Mucosa of stomach (tissue), 1 donor: ENCODE data around the gene TNFAIP8L3.
"Not testable (repeated sequence)": the region's sequence is repeated elsewhere in the genome, so short reads cannot be mapped to it uniquely, and the experiment has no call there.

Experiments used
- H3K27me3 ChIP-seq: one replicate; pipeline ENCODE4 v1.7.0; 2013; ENCODE audit warnings: mild to moderate bottlenecking, low read length; ENCODE audit not compliant: control insufficient read depth, insufficient read depth
- H3K36me3 ChIP-seq: one replicate; pipeline ENCODE4 v1.7.0; 2013; ENCODE audit warnings: low read length; ENCODE audit not compliant: control insufficient read depth, insufficient read depth
- H3K4me1 ChIP-seq: one replicate; pipeline ENCODE4 v1.7.0; 2013; ENCODE audit warnings: mild to moderate bottlenecking, low read length; ENCODE audit not compliant: control insufficient read depth, insufficient read depth
- H3K4me3 ChIP-seq: one replicate; pipeline ENCODE4 v1.7.0; 2013; ENCODE audit warnings: low read length
- H3K9ac ChIP-seq: one replicate; pipeline ENCODE4 v1.7.0; 2013; ENCODE audit warnings: mild to moderate bottlenecking, low read length, moderate library complexity
- H3K9me3 ChIP-seq: one replicate; pipeline ENCODE4 v1.7.0; 2013; ENCODE audit warnings: mild to moderate bottlenecking, low read length, moderate library complexity; ENCODE audit not compliant: control insufficient read depth
- donor health status: Pancreatic carcinoma.

The TNFAIP8L3 gene

GRCh38 chr15:51130344-51130743 lies 35.6 kb upstream of the TNFAIP8L3 start:
- no peak overlapping the region for H3K9ac ChIP-seq
- H3K27me3 ChIP-seq: no peaks in the 10 kb centered on the region
- no peak overlapping the region for H3K4me3 ChIP-seq
- no peaks in the 10 kb centered on the region for H3K9me3 ChIP-seq
- H3K36me3 ChIP-seq: no peaks in the 10 kb centered on the region
- H3K4me1 ChIP-seq: no peaks in the 10 kb centered on the region

GRCh38 chr15:51129535-51130188 lies 35.0 kb upstream of the TNFAIP8L3 start:
- no peaks in the 10 kb centered on the region for H3K27me3 ChIP-seq
- H3K4me3 ChIP-seq: no peak overlapping the region

GRCh38 chr15:51128701-51129100 lies 34.0 kb upstream of the TNFAIP8L3 start:
- no peaks in the 10 kb centered on the region for H3K9me3 ChIP-seq
- no peak overlapping the region for H3K9ac ChIP-seq
- no peaks in the 10 kb centered on the region for H3K4me1 ChIP-seq
- no peak overlapping the region for H3K4me3 ChIP-seq
- no peaks in the 10 kb centered on the region for H3K27me3 ChIP-seq
- H3K36me3 ChIP-seq: no peaks in the 10 kb centered on the region

More at GRCh38 chr15:51129535-51130188, 35.0 kb upstream of the TNFAIP8L3 start:
- Histone ChIP-seq H3K36me3 (no peaks in the 10 kb centered on the region), H3K9ac (no peak overlapping the region), H3K9me3 (no peaks in the 10 kb centered on the region), H3K4me1 (no peaks in the 10 kb centered on the region)

- Histone ChIP-seq H3K27me3 (no peaks in the 10 kb centered on the region), H3K36me3 (no peaks in the 10 kb centered on the region), H3K4me3 (no peak overlapping the region), H3K9me3 (no peaks in the 10 kb centered on the region), H3K9ac (no peak overlapping the region), H3K4me1 (no peaks in the 10 kb centered on the region)
Measured at GRCh38 chr15:51126842-51127241, 32.1 kb upstream of the TNFAIP8L3 start.

- H3K4me3 ChIP-seq, H3K27me3 ChIP-seq: not testable (repeated sequence)
Measured at GRCh38 chr15:51123002-51123401, 28.3 kb upstream of the TNFAIP8L3 start.

GRCh38 chr15:51121631-51122225 lies 27.0 kb upstream of the TNFAIP8L3 start:
- Histone ChIP-seq H3K4me3 (no peak overlapping the region), H3K9ac (no peak overlapping the region), H3K27me3 (no peaks in the 10 kb centered on the region), H3K9me3 (no peaks in the 10 kb centered on the region), H3K4me1 (no peaks in the 10 kb centered on the region), H3K36me3 (no peaks in the 10 kb centered on the region)

More at GRCh38 chr15:51123002-51123401, 28.3 kb upstream of the TNFAIP8L3 start:
- H3K36me3 ChIP-seq, H3K9me3 ChIP-seq, H3K4me1 ChIP-seq, H3K9ac ChIP-seq: not testable (repeated sequence)

GRCh38 chr15:51121118-51121517 lies 26.4 kb upstream of the TNFAIP8L3 start:
- Histone ChIP-seq H3K36me3 (no peaks in the 10 kb centered on the region), H3K27me3 (no peaks in the 10 kb centered on the region), H3K4me1 (no peaks in the 10 kb centered on the region), H3K9me3 (no peaks in the 10 kb centered on the region), H3K4me3 (no peak overlapping the region), H3K9ac (no peak overlapping the region)

GRCh38 chr15:51119120-51119519 lies 24.4 kb upstream of the TNFAIP8L3 start:
- H3K9me3 ChIP-seq: no peaks in the 10 kb centered on the region
- no peaks in the 10 kb centered on the region for H3K27me3 ChIP-seq
- H3K36me3 ChIP-seq: no peaks in the 10 kb centered on the region
- no peak overlapping the region for H3K4me3 ChIP-seq
- no peaks in the 10 kb centered on the region for H3K4me1 ChIP-seq
- no peak overlapping the region for H3K9ac ChIP-seq

GRCh38 chr15:51117270-51117669 lies 22.6 kb upstream of the TNFAIP8L3 start:
- Histone ChIP-seq H3K36me3 (no peaks in the 10 kb centered on the region), H3K9me3 (no peaks in the 10 kb centered on the region), H3K27me3 (no peaks in the 10 kb centered on the region), H3K9ac (no peak overlapping the region), H3K4me1 (no peaks in the 10 kb centered on the region), H3K4me3 (no peak overlapping the region)

GRCh38 chr15:51114437-51115119 lies 19.9 kb upstream of the TNFAIP8L3 start:
- H3K36me3 ChIP-seq: no peaks in the 10 kb centered on the region
- H3K9me3 ChIP-seq: no peaks in the 10 kb centered on the region
- no peaks in the 10 kb centered on the region for H3K27me3 ChIP-seq
- H3K9ac ChIP-seq: no peak overlapping the region
- no peak overlapping the region for H3K4me3 ChIP-seq
- no peaks in the 10 kb centered on the region for H3K4me1 ChIP-seq

- Histone ChIP-seq H3K4me3 (no peak overlapping the region), H3K9me3 (no peaks in the 10 kb centered on the region), H3K9ac (no peak overlapping the region), H3K27me3 (no peaks in the 10 kb centered on the region), H3K36me3 (no peaks in the 10 kb centered on the region), H3K4me1 (no peaks in the 10 kb centered on the region)
Measured at GRCh38 chr15:51112078-51112477, 17.4 kb upstream of the TNFAIP8L3 start.

- H3K27me3 ChIP-seq: no peaks in the 10 kb centered on the region
- H3K9me3 ChIP-seq: no peaks in the 10 kb centered on the region
- no peak overlapping the region for H3K9ac ChIP-seq
- no peak overlapping the region for H3K4me3 ChIP-seq
- H3K36me3 ChIP-seq: no peaks in the 10 kb centered on the region
- H3K4me1 ChIP-seq: no peaks in the 10 kb centered on the region
Measured at GRCh38 chr15:51111061-51111460, 16.4 kb upstream of the TNFAIP8L3 start.
